ENCODE data around the gene UBTD2.
"Not testable (repeated sequence)": the region's sequence is repeated elsewhere in the genome, so short reads cannot be mapped to it uniquely, and the experiment has no call there.

The UBTD2 gene

GRCh38 chr5:172245046-172245445 is 38.5 kb downstream of the UBTD2 start:
- no peak for DNase-seq

- no peak for DNase-seq
Observed at GRCh38 chr5:172243302-172243701, 40.3 kb downstream of the UBTD2 start.

DNA sequence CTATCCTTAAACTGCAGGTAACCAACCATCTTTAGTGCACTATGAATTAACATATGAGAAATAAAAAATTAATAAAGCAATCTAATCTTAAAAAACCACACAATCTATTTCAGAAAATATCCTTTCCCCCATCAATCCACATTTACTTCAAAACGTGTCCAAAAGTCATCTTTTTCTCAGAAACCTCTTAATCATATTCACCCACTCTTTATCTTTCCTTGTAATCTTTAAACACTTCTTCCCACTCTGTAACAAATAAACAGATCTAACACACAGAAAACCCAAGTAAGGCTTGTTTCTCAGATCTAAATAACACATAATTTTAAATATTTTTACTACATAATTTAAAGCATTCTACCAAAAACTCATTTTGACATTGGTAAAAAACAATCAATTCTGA is 45.2 kb downstream of the UBTD2 start:
- DNase-seq: no peak

DNA sequence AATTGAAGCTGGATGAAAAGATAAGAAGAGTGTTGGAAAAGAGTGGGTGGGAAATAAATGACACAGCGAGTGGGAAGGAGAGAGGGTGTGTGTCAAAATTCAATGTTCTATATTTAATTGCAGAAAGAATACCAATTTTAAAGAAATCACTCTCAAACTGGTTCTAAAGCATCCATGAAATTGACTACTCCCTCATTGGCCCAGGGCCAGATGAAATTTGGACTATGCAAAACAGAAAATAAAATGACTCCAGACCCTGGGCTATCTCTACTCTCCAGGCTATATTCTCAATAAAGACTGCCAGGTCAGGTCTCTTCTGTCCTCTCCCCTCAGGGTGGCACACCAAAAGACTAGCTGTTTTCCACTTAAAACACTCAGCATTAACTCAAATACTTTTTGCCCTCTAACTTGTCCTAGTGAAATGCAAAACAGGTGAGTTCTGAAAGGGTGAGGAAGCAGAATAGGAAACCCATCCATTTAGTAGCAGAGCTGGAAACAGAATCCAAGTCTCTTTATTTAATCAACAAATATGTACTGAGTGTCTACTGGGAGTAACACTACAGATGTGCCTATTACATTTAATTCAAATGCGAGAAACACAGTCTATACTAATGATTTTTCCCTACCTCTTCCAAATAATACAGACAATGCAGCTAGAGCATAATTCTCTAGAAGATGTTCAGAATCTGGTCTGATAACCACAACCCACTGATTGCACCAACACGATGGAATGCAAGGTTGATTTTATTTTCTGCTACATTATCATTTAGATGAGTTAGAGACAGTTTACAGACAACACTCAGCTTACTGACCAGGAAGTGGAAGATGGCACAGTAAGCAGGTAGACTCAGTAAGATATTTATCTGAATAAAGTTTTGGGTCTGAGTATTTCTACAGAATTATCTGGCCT is 47.5 kb downstream of the UBTD2 start:
- DNase-seq: no peak

DNA sequence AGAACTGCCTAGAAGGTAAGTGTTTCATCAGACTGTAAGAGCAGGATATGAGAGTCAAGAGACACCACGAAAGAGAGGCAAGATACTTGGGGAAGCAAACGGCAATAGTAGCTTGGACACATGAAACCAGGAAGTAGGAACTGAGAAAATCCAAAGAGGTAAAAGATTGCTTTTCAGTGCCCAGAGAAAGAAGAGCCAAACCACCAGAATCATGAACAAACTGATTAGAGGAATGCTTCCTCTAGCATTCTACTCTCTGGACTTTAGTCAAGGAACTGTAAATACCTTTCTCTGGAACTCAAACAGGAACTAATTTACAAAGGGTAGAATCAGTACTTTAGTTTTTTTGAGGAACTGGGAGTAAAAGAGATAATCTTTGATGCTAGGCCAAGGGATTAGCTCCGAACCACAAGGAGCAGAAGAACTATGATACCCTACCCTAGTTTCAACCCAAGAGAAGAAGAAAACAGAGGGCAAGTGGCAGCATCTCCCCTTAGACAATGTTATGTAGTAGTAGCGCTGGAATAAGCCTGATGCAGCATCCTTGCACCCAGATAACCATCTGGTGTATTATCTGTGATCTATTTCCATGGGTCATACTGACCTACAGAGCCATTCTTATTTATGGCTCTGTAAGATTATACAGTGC is 48.3 kb downstream of the UBTD2 start:
- no peak for DNase-seq

GRCh38 chr5:172234031-172234430 is 49.5 kb downstream of the UBTD2 start:
- DNase-seq: no peak

GRCh38 chr5:172229904-172230303 is 53.7 kb downstream of the UBTD2 start:
- no peak for DNase-seq

DNA sequence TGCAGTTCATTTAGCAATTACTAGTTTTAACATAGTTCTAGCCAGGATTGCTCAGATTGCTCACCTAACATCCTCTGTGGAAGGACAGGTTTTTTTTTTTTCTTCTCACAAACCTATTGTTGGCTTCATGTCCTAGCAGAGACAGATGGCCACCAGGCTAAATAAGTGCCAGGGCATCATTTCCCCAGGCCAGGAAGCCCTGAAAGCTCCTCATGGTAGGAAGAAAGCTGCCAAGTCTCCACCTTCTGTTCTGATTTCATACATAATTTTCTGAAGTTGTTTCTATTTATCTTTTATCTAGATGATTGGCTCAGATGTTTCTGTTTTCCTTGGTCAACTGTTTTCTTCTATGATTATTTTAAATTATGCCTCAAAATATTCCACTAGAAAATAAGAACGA is 58.6 kb downstream of the UBTD2 start:
- DNase-seq: no peak

DNA sequence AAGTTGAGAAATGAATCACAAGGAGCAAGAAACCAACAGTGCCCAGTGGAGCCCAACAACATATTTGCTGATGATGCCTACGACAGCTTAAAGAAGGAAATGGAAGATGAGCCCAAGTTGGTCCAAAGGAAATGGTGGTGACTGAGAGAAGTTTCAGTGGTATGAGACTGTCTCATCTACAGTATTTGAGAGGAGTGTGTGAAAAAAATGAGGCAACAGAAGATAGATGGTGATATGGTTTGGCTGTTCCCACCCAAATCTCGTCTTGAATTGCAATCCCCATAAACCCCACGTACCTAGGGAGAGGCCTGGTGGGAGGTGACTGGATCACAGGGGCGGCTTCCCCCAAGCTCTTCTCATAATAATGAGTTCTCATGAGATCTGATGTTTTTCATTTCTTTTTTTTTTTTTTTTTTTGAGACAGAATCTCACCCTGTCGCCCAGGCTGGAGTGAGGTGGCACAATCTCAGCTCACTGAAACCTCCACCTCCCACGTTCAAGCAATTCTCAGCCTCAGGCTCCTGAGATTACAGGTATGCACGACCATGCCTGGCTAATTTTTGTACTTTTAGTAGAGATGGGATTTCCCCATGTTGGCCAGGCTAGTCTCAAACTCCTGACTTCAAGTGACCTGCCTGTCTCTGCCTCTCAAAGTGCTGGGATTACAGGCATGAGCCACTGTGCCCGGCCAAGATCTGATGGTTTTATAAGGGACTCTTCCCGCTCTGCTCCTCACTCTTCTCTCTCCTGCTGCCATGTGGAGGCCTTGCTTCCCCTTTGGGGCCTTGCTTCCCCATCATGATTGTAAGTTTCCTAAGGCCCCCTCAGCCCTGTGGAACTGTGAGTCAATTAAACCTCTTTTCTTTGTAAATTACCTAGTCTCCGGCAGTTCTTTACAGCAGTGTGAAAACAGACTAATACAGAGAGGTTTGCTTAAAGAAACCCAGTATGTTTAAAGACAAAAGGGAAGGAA is 59.4 kb downstream of the UBTD2 start:
- DNase-seq: no peak

DNA sequence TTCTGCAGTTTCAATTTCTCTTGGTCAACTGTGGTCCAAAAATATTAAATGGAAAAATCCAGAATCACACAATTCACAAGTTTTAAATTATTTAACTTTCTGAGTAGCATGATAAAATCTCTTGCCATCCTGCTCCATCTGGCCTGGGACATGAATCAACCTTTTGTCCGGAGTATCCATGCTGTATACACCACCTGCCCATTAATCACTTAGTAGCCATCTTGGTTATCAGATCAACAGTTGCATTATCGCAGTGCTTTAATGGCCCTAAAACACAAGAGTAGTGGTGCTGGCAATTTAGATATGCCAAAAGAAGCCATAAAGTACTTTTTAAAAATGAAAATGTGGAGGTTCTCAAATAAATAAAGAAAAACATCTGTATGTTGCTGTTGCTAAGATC is 64.3 kb downstream of the UBTD2 start:
- DNase-seq: no peak

- no peak for DNase-seq
Observed at GRCh38 chr5:172216345-172216744, 67.2 kb downstream of the UBTD2 start.

- no peak for DNase-seq
Observed at GRCh38 chr5:172213126-172213525, 70.4 kb downstream of the UBTD2 start.

GRCh38 chr5:172211676-172212075 is 71.9 kb downstream of the UBTD2 start:
- DNase-seq: no peak

DNA sequence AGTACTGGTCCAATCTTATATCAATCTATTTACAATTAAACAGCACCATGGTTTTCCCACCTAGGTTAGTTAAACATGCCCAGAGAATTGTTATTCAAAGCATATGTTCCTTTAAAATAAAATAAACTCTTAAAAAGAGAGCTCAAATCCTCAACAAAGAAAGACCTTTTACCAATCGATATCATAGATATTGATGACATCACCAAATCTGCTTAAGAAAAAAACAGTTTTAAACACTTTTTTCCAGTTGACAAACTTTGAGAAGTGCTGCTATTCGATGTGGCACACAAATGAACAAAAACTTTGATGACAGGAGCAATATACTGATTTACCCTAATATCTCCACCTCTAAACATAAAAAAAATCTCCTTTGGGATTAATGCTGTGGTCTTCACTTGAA is 73.8 kb downstream of the UBTD2 start:
- DNase-seq: no peak

- no peak for DNase-seq
Observed at GRCh38 chr5:172207511-172207910, 76.1 kb downstream of the UBTD2 start.

DNA sequence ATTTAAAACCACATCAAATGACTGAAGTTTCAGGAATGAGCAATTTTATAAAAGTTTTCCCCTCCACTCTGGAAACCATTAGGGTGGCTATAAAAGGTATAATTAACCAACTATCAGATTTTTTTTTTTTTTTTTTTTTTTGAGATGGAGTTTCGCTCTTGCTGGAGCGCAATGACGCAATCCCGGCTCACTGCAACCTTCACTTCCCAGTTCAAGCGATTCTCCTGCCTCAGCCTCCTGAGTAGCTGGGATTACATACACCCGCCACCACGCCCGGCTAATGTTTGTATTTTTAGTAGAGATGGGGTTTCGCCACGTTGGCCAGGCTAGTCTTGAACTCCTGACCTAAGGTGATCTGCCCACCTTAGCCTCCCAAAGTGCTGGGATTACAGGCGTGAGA is 77.6 kb downstream of the UBTD2 start:
- DNase-seq: not testable (repeated sequence)

DNA sequence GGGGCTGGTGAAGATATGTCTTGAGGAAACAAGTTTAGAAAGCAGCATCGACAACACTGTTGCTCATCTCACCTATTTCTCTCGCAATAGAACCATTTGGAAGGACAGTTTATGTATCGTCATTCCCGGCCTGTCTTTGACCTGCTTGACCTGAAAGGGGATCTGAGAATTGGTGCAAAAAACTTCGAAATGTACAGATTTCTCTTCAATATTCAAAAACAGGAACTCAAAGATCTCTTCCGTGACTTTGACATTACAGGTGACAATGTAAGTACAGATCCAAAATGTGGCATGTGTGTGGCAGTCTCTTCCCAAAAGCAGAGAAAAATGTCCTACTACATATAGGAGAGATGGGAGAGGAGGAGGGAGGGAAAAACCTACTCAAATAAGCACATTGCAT is 83.1 kb downstream of the UBTD2 start:
- DNase-seq: no peak

GRCh38 chr5:172199446-172199845 is 84.1 kb downstream of the UBTD2 start:
- no peak for DNase-seq

DNA sequence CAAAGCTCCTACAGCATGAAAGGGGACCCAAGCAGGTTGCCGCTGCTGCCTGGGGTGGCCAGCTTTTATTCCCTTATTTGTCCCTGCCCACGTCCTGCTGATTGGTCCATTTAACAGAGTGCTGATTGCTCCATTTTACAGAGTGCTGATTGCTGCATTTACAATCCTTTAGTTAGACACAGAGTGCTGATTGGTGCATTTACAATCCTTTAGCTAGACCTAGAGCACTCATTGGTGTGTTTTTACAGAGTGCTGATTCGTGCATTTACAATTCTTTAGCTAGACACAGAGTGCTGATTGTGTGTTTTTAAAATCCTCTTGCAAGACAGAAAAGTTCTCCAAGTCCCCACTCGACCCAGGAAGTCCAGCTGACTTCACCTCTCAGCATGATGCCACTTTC is 85.8 kb downstream of the UBTD2 start:
- DNase-seq: not testable (repeated sequence)

DNA sequence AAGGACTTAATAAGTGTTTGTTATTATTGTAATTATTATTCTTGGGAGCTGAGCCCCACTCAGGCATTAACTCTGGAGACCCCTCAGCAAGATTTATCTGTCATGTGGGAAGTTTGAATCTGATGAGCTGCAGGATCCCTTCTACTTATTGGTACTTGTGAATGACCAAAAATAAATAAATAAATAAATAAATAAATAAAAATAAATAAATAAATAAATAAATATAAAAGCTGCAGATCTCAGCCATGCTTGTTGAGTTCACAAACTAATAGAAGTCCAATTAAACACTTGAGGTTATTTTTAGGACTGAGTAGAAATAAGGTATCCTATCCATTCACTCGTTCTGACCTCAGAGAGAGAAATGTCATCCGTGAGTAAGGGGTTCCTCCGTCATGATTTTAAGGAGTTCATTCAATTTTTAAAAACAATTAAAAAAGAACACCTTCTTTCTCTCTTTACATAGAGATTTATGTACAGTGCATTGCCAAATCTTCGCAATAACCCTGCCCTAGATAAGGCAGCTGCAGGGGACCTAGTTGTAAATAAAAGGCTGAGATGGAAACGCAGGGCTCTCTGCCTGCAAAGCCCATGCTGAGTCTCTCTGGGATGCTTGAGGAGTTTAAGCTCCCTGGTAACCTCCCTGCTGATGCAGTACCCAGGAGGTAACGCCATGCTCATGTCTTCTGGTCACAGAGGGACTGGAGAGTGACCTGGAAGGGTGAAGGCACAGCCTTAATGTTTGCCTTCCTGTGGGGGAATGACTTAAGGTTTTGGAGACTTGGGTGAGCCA is 88.4 kb downstream of the UBTD2 start:
- no peak for DNase-seq

- no peak for DNase-seq
Observed at GRCh38 chr5:172193872-172194271, 89.7 kb downstream of the UBTD2 start, which contains the start of gene EFCAB9. Gene EFCAB9 (plus strand): TSS chr5:172194172. CDS start chr5:172194173, 1 bp downstream.

DNA sequence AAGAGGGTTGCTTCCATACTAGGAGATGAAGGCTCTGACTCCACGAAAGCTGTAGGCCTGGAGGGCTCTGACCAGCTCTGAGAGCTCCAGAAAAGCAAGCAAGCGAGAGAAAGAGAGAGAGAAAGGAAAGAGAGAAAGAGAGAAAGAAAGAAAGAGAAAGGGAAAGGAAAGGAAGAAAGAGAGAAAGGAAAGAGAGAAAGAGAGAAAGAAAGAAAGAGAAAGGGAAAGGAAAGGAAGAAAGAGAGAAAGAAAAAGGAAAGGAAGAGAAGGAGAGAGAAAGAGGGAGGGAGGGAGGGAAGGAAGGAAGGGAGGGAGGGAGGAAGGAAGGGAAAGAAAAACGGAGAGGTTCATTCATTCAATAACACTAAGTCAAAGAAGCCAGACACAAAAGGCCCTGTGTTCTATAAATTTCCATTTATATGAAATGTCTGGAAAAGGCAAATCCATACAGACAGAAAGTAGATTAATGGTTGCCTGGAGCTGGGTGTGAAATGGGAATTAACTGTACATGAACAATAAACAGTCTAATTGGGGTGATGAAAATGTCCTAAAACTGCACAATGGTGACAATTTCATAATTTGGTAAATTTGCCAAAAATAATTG is 93.8 kb downstream of the UBTD2 start:
- DNase-seq: no peak
